ENCODE data around the gene PLEK. TPM values are rescaled to one million over a fixed set of nuclear protein-coding genes. Genes with fewer than 3 reads are reported as not detected.
"Not testable (repeated sequence)": the region's sequence is repeated elsewhere in the genome, so short reads cannot be mapped to it uniquely, and the experiment has no call there.

The PLEK gene
- total RNA-seq, 1 experiment from 2014 or later = not detected

- Histone ChIP-seq H3K36me3 (no peaks in the 10 kb centered on the region), H3K4me1 (replicated peaks) (no peaks in the 10 kb centered on the region), H3K4me3 (no peak overlapping the region), H3K27ac (no peak overlapping the region), H3K9me3 (replicated peaks) (no peaks in the 10 kb centered on the region), H3K27me3 (replicated peaks) (no peaks in the 10 kb centered on the region)
- DNase-seq (ENCODE audit: low read depth in 1 of 2, low spot score in 2 of 2) = no peak
Measured at GRCh38 chr2:68435615-68436014, 70.5 kb downstream of the PLEK start.

GRCh38 chr2:68436270-68436669 is 71.2 kb downstream of the PLEK start:
- no peaks in the 10 kb centered on the region for H3K36me3 ChIP-seq
- H3K9me3 ChIP-seq (replicated peaks) = no peaks in the 10 kb centered on the region
- H3K4me3 ChIP-seq = no peak overlapping the region
- no peak for DNase-seq (ENCODE audit: low read depth in 1 of 2, low spot score in 2 of 2)
- H3K27me3 ChIP-seq (replicated peaks) = no peaks in the 10 kb centered on the region
- H3K27ac ChIP-seq = no peak overlapping the region
- no peaks in the 10 kb centered on the region for H3K4me1 ChIP-seq (replicated peaks)

GRCh38 chr2:68438455-68439303 is 73.6 kb downstream of the PLEK start:
- Histone ChIP-seq H3K27ac (no peak overlapping the region), H3K36me3 (no peaks in the 10 kb centered on the region), H3K9me3 (replicated peaks) (no peaks in the 10 kb centered on the region), H3K27me3 (replicated peaks) (no peaks in the 10 kb centered on the region), H3K4me3 (no peak overlapping the region), H3K4me1 (replicated peaks) (no peaks in the 10 kb centered on the region)
- no peak for DNase-seq (ENCODE audit: low read depth in 1 of 2, low spot score in 2 of 2)

GRCh38 chr2:68441179-68441993 is 76.3 kb downstream of the PLEK start:
- no peaks in the 10 kb centered on the region for H3K9me3 ChIP-seq (replicated peaks)
- H3K4me1 ChIP-seq (replicated peaks) = no peaks in the 10 kb centered on the region
- no peaks in the 10 kb centered on the region for H3K36me3 ChIP-seq
- H3K4me3 ChIP-seq = no peak overlapping the region
- H3K27me3 ChIP-seq (replicated peaks) = no peaks in the 10 kb centered on the region
- peak; percentile 55 to 75 for DNase-seq (ENCODE audit: low read depth in 1 of 2, low spot score in 2 of 2)
- no peak overlapping the region for H3K27ac ChIP-seq

- DNase-seq (ENCODE audit: low read depth in 1 of 2, low spot score in 2 of 2) = no peak
- no peak overlapping the region for H3K4me3 ChIP-seq
Measured at GRCh38 chr2:68441994-68442322, 76.9 kb downstream of the PLEK start.

GRCh38 chr2:68446425-68446824 is 81.3 kb downstream of the PLEK start:
- H3K4me1 ChIP-seq (replicated peaks); H3K36me3 ChIP-seq; H3K4me3 ChIP-seq; H3K27ac ChIP-seq; DNase-seq (ENCODE audit: low read depth in 1 of 2, low spot score in 2 of 2); H3K9me3 ChIP-seq (replicated peaks); H3K27me3 ChIP-seq (replicated peaks): not testable (repeated sequence)

More at GRCh38 chr2:68441994-68442322, 76.9 kb downstream of the PLEK start:
- Histone ChIP-seq H3K27me3 (replicated peaks) (no peaks in the 10 kb centered on the region), H3K27ac (no peak overlapping the region), H3K36me3 (no peaks in the 10 kb centered on the region), H3K9me3 (replicated peaks) (no peaks in the 10 kb centered on the region), H3K4me1 (replicated peaks) (no peaks in the 10 kb centered on the region)

Other genes starting within 250 kb of the PLEK start
- 31.4 and 39.3 TPM in 2 replicates for gene PNO1, start 207.4 kb upstream of the PLEK start, total RNA-seq (2014; rRNA removed; shearing (Covaris generic))
- 18.7 and 26.5 TPM in 2 replicates for gene PPP3R1, start 112.8 kb upstream of the PLEK start, total RNA-seq (2014; rRNA removed; shearing (Covaris generic))
- gene CNRIP1, start 45.3 kb upstream of the PLEK start, total RNA-seq (2014; rRNA removed; shearing (Covaris generic)) = 5.0 and 14.0 TPM in 2 replicates
- gene FBXO48, start 102.0 kb downstream of the PLEK start, total RNA-seq (2014; rRNA removed; shearing (Covaris generic)) = 0.60 and 0.74 TPM in 2 replicates
- gene APLF, start 102.3 kb downstream of the PLEK start, total RNA-seq (2014; rRNA removed; shearing (Covaris generic)) = 1.2 and 1.8 TPM in 2 replicates

Measured in SJSA1 (cell line).